H9 (cell line): ENCODE data around the gene GNA12. TPM values are rescaled to one million over a fixed set of nuclear protein-coding genes. Genes with fewer than 3 reads are reported as not detected.
A peak's percentile ranks its signal among the peaks of the same experiment; 100 is the strongest.

Experiments
- DNase-seq: peaks from one replicate; pipeline ENCODE4 v3.0.0-alpha.2; 2017
- H2AFZ ChIP-seq: one replicate; pipeline ENCODE4 v1.6.1; 2013; ENCODE audit warnings: mild to moderate bottlenecking, low read length, control low read depth, moderate library complexity
- H2AK5ac ChIP-seq: 2 replicates; pipeline ENCODE4 v1.6.1; 2013; ENCODE audit warnings: low read length, control low read depth, mixed read lengths; ENCODE audit not compliant: insufficient read length
- H2BK120ac ChIP-seq: one replicate; pipeline ENCODE4 v1.6.1; 2013; ENCODE audit warnings: low read depth, mild to moderate bottlenecking, low read length, control low read depth, inconsistent platforms; ENCODE audit not compliant: poor library complexity, severe bottlenecking
- H2BK12ac ChIP-seq: 2 replicates; pipeline ENCODE4 v1.6.1; 2013; ENCODE audit warnings: low read length, control low read depth, mixed read lengths, low read depth; ENCODE audit not compliant: insufficient read length
- H2BK15ac ChIP-seq: 2 replicates; pipeline ENCODE4 v1.6.1; 2013; ENCODE audit warnings: low read depth, low read length, control low read depth
- H2BK20ac ChIP-seq: one replicate; pipeline ENCODE4 v1.6.1; 2013; ENCODE audit warnings: low read depth, mild to moderate bottlenecking, low read length, control low read depth, inconsistent platforms; ENCODE audit not compliant: poor library complexity, severe bottlenecking
- H2BK5ac ChIP-seq: 2 replicates; pipeline ENCODE4 v1.6.1; 2013; ENCODE audit warnings: low read length, control low read depth, mixed read lengths; ENCODE audit not compliant: insufficient read length
- H3K14ac ChIP-seq: 2 replicates; pipeline ENCODE4 v1.6.1; 2013; ENCODE audit warnings: low read length, control low read depth; ENCODE audit not compliant: insufficient read depth
- H3K18ac ChIP-seq: 2 replicates; pipeline ENCODE4 v1.6.1; 2013; ENCODE audit warnings: low read depth, mild to moderate bottlenecking, mixed read lengths, low read length, control low read depth; ENCODE audit not compliant: insufficient read length
- H3K23ac ChIP-seq: 2 replicates; pipeline ENCODE4 v1.6.1; 2013; ENCODE audit warnings: low read length, control low read depth, mixed read lengths, low read depth; ENCODE audit not compliant: insufficient read length
- H3K23me2 ChIP-seq: 2 replicates; pipeline ENCODE4 v1.6.1; 2013; ENCODE audit warnings: low read depth, mild to moderate bottlenecking, mixed read lengths, low read length, control low read depth; ENCODE audit not compliant: insufficient read length, poor library complexity, severe bottlenecking
- H3K27ac ChIP-seq: 2 replicates; pipeline ENCODE4 v1.5.1; 2013; ENCODE audit warnings: low read length, control low read depth, mixed read lengths, low read depth; ENCODE audit not compliant: insufficient read length
- H3K27me3 ChIP-seq: 2 replicates; pipeline ENCODE4 v1.6.1; 2013; ENCODE audit warnings: low read length, control low read depth, inconsistent platforms; ENCODE audit not compliant: insufficient read depth
- H3K4ac ChIP-seq: 2 replicates; pipeline ENCODE4 v1.6.1; 2013; ENCODE audit warnings: low read depth, mild to moderate bottlenecking, control low read depth, inconsistent platforms, low read length, moderate library complexity
- H3K4me1 ChIP-seq: 2 replicates; pipeline ENCODE4 v1.6.1; 2013; ENCODE audit warnings: low read length, control low read depth, inconsistent platforms; ENCODE audit not compliant: insufficient read depth
- H3K4me2 ChIP-seq: 2 replicates; pipeline ENCODE4 v1.6.1; 2013; ENCODE audit warnings: low read length, control low read depth, mixed read lengths; ENCODE audit not compliant: insufficient read length, insufficient read depth
- H3K56ac ChIP-seq: 2 replicates; pipeline ENCODE4 v1.6.1; 2013; ENCODE audit warnings: low read depth, mild to moderate bottlenecking, mixed read lengths, low read length, control low read depth; ENCODE audit not compliant: insufficient read length
- H3K79me1 ChIP-seq: 2 replicates; pipeline ENCODE4 v1.6.1; 2013; ENCODE audit warnings: low read depth, mild to moderate bottlenecking, moderate library complexity, low read length, control low read depth, inconsistent platforms; ENCODE audit not compliant: insufficient read depth, poor library complexity, severe bottlenecking
- H3K79me2 ChIP-seq: 2 replicates; pipeline ENCODE4 v1.6.1; 2013; ENCODE audit warnings: low read length, control low read depth, inconsistent platforms; ENCODE audit not compliant: insufficient read depth
- H3K9ac ChIP-seq: 2 replicates; pipeline ENCODE4 v1.6.1; 2013; ENCODE audit warnings: low read length, control low read depth, mixed read lengths; ENCODE audit not compliant: insufficient read length; ENCODE audit errors: extremely low read depth
- H3K9me3 ChIP-seq: one replicate; pipeline ENCODE4 v1.6.1; 2013; ENCODE audit warnings: low read depth, low read length, inconsistent platforms; ENCODE audit not compliant: control insufficient read depth
- H3T11ph ChIP-seq: one replicate; pipeline ENCODE4 v1.6.1; 2013; ENCODE audit warnings: mild to moderate bottlenecking, low read length, control low read depth, inconsistent platforms
- H4K20me1 ChIP-seq: one replicate; pipeline ENCODE4 v1.6.1; 2013; ENCODE audit not compliant: control insufficient read depth, insufficient read length, insufficient read depth
- H4K5ac ChIP-seq: 2 replicates; pipeline ENCODE4 v1.6.1; 2013; ENCODE audit warnings: low read depth, mild to moderate bottlenecking, mixed read lengths, low read length, control low read depth; ENCODE audit not compliant: insufficient read length
- H4K8ac ChIP-seq: replicated peaks from 2 replicates; pipeline ENCODE4 v1.6.1; 2013; ENCODE audit warnings: low read length, control low read depth, mixed read lengths, low read depth; ENCODE audit not compliant: insufficient read length
- H4K91ac ChIP-seq: 2 replicates; pipeline ENCODE4 v1.6.1; 2013; ENCODE audit warnings: low read depth, mild to moderate bottlenecking, moderate library complexity, mixed read lengths, low read length, control low read depth; ENCODE audit not compliant: insufficient read length
- H3K27ac Mint-ChIP-seq, 3 experiments: 2 replicates in 2 of 3; 3 replicates in 1 of 3; pipeline ENCODE4 v1.8.0; 2020 to 2021; ENCODE audit warnings: mixed read lengths in 3 of 3, mild to moderate bottlenecking in 1 of 3, moderate library complexity in 1 of 3
- H3K27me3 Mint-ChIP-seq: 2 replicates; pipeline ENCODE4 v1.8.0; 2021; ENCODE audit warnings: low read depth, mild to moderate bottlenecking, moderate library complexity, mixed read lengths
- H3K36me3 Mint-ChIP-seq, 3 experiments: 2 replicates in 2 of 3; 3 replicates in 1 of 3; pipeline ENCODE4 v1.8.0; 2020 to 2021; ENCODE audit warnings: low read depth in 3 of 3, mixed read lengths in 3 of 3; ENCODE audit not compliant: insufficient read depth in 1 of 3
- H3K4me1 Mint-ChIP-seq, 2 experiments: 2 replicates each; pipeline ENCODE4 v1.8.0; 2020; ENCODE audit warnings: mixed read lengths in 2 of 2
- H3K4me3 Mint-ChIP-seq, 2 experiments: 2 replicates in 1 of 2; 3 replicates in 1 of 2; pipeline ENCODE4 v1.8.0; 2020 to 2021; ENCODE audit warnings: mild to moderate bottlenecking in 2 of 2, mixed read lengths in 2 of 2, moderate library complexity in 1 of 2
- H3K9me3 Mint-ChIP-seq, 2 experiments: 2 replicates in 1 of 2; 3 replicates in 1 of 2; pipeline ENCODE4 v1.8.0; 2020; ENCODE audit warnings: mild to moderate bottlenecking in 2 of 2, mixed read lengths in 2 of 2, moderate library complexity in 1 of 2
- WGBS: extraction: QIAGEN DNeasy Blood & Tissue Kit; methylation state at CpG from one replicate; pipeline ENCODE4 v1.1.7; 2013; ENCODE audit warnings: missing lambda C conversion rate, low lambda C conversion rate, mixed read lengths; ENCODE audit not compliant: insufficient read length; ENCODE audit errors: extremely low coverage; 5-methylcytosine and 5-hydroxymethylcytosine counted together
- total RNA-seq: library from RNA; stranded (reverse); gene quantifications from 2 replicates; pipeline ENCODE4 v1.2.1, GENCODE V29; 2021
- TF ChIP-seq, protein P1 (sequence below): fragments of 200-600 bp; sonication (generic); conservative IDR thresholded peaks from 3 replicates; pipeline ENCODE4 v1.8.0; 2021; ENCODE audit warnings: antibody characterized with exemption, mild to moderate bottlenecking

The GNA12 gene
- total RNA-seq, 1 experiment from 2014 or later = 60.2 TPM

DNA sequence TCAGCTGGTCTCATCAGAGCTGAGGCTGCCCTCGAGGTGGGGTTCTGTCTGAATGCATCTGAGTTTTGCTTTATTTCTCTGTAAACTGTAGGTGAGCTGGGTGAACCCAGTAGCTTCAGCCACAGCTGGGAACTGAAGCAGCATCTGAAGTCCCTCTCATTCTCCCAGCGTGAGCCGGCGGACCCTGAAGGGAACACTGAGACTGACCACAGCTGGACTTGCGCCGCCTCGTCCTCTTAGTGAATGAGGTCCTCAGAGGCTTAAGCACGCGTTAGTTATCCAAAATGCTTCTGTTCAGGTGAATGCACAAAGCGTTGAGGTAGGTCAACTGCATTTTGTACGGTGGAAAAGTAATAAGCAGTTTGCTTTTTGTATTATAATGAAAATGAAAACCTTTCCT is 79.5 kb downstream of the GNA12 start:
- DNase-seq = no peak
- H3K4ac ChIP-seq = no peak overlapping the region
- H2BK5ac ChIP-seq = no peak overlapping the region
- TF ChIP-seq, protein P1, sequence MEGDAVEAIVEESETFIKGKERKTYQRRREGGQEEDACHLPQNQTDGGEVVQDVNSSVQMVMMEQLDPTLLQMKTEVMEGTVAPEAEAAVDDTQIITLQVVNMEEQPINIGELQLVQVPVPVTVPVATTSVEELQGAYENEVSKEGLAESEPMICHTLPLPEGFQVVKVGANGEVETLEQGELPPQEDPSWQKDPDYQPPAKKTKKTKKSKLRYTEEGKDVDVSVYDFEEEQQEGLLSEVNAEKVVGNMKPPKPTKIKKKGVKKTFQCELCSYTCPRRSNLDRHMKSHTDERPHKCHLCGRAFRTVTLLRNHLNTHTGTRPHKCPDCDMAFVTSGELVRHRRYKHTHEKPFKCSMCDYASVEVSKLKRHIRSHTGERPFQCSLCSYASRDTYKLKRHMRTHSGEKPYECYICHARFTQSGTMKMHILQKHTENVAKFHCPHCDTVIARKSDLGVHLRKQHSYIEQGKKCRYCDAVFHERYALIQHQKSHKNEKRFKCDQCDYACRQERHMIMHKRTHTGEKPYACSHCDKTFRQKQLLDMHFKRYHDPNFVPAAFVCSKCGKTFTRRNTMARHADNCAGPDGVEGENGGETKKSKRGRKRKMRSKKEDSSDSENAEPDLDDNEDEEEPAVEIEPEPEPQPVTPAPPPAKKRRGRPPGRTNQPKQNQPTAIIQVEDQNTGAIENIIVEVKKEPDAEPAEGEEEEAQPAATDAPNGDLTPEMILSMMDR = no peak
- Mint-ChIP-seq H3K9me3 (no peaks in the 10 kb centered on the region), H3K36me3 (peaks cover 0 to 19% (median 16%) of the 10 kb centered on the region in 3 experiments; a peak in 4 of 7 replicates), H3K4me3 (no peak overlapping the region), H3K27me3 (peaks cover 2% of the 10 kb centered on the region; the same call in 1 of the 2 replicates), H3K27ac (peak overlapping the region; percentile 53 to 61 (median 59); a peak in 3 of 7 replicates), H3K4me1 (peaks cover 22 to 26% of the 10 kb centered on the region in 2 experiments)
- no peak overlapping the region for H3T11ph ChIP-seq
- peaks cover 3% of the 10 kb centered on the region for H3K79me1 ChIP-seq
- H3K27ac ChIP-seq = no peak overlapping the region
- no peak overlapping the region for H2AFZ ChIP-seq
- H3K23me2 ChIP-seq = no peaks in the 10 kb centered on the region
- no peak overlapping the region for H2BK15ac ChIP-seq
- no peaks in the 10 kb centered on the region for H3K9me3 ChIP-seq
- H3K4me1 ChIP-seq = no peaks in the 10 kb centered on the region; the same call in 1 of the 2 replicates
- H2BK20ac ChIP-seq = no peak overlapping the region
- no peak overlapping the region for H4K8ac ChIP-seq
- H3K14ac ChIP-seq = no peak overlapping the region
- H3K79me2 ChIP-seq = no peaks in the 10 kb centered on the region; the same call in 1 of the 2 replicates
- H3K27me3 ChIP-seq = no peaks in the 10 kb centered on the region
- no peak overlapping the region for H2BK12ac ChIP-seq
- WGBS = no CpG with 5 or more reads among the region's 11 CpGs
- H3K56ac ChIP-seq = no peak overlapping the region
- no peak overlapping the region for H3K23ac ChIP-seq
- no peak overlapping the region for H3K9ac ChIP-seq
- H2AK5ac ChIP-seq = no peak overlapping the region
- no peak overlapping the region for H4K5ac ChIP-seq
- no peak overlapping the region for H2BK120ac ChIP-seq
- H3K4me2 ChIP-seq = no peak overlapping the region
- no peak overlapping the region for H3K18ac ChIP-seq
- no peak overlapping the region for H4K91ac ChIP-seq
- no peaks in the 10 kb centered on the region for H4K20me1 ChIP-seq
